Endothelial cell of umbilical vein (primary cell): ENCODE results near the gene IL10RB.

Experiments
- EZH2 ChIP-seq: IDR thresholded peaks from 2 replicates; pipeline ENCODE4 v1.6.1; 2012; ENCODE audit warnings: borderline replicate concordance, low read depth, mild to moderate bottlenecking, moderate library complexity, low read length, inconsistent platforms; ENCODE audit not compliant: severe bottlenecking
- MYC ChIP-seq: IDR thresholded peaks from one replicate; pipeline ENCODE4 v1.6.1; 2011; ENCODE audit warnings: mild to moderate bottlenecking, low read depth, low read length
- POLR2A ChIP-seq: IDR thresholded peaks from 2 replicates; pipeline ENCODE4 v1.6.1; 2012; ENCODE audit warnings: low read depth, mild to moderate bottlenecking, control low read depth, low read length
- POLR2AphosphoS5 ChIP-seq: IDR thresholded peaks from 2 replicates; pipeline ENCODE4 v1.6.1; 2012; ENCODE audit warnings: low read depth, mild to moderate bottlenecking, control low read depth, low read length, moderate library complexity; ENCODE audit not compliant: insufficient read depth
- TF ChIP-seq, protein P1 (sequence below), 2 donors: IDR thresholded peaks; 1 replicate in 1 of 2; 2 replicates in 1 of 2; pipeline ENCODE4 v1.5.1; 2011; ENCODE audit warnings: low read length in 2 of 2, mild to moderate bottlenecking in 2 of 2, moderate library complexity in 2 of 2, control low read depth in 1 of 2, inconsistent platforms in 1 of 2, low read depth in 1 of 2; ENCODE audit not compliant: insufficient read depth in 1 of 2; ENCODE audit errors: extremely low read depth in 1 of 2
- TF ChIP-seq, protein P2 (sequence below): IDR thresholded peaks from 2 replicates; pipeline ENCODE4 v1.6.1; 2011; ENCODE audit not compliant: insufficient read depth, insufficient read length

DNA sequence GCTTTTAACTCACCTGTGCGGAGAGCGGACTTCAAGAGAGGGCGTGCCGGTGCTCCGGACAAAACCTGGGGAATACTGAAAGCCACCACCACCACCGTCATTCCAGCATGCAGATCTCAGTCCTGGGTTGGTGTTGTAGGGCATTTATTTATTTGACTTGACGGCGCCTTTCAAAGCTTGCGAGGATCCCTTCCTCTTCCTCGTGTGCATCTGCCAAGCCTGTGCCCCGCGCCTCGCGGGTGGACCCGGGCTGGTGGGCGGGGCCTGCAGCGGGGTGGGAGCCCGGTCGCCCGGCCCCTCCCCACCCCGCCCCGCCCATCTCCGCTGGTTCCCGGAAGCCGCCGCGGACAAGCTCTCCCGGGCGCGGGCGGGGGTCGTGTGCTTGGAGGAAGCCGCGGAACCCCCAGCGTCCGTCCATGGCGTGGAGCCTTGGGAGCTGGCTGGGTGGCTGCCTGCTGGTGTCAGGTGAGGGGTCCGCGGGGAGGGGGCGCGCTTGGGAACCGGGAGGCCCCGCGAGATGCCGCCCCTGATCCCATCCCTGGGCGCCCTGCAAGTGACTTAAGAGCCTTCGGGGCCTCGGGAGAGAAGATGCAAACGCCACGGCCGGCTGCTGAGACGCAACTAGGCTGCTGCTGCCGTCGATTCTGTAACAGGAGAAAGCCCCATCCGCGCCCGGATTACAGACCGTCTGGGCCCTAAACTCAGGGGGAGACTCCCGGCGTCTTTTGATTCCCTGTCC is at the start of gene IL10RB:
- TF ChIP-seq, protein P1, sequence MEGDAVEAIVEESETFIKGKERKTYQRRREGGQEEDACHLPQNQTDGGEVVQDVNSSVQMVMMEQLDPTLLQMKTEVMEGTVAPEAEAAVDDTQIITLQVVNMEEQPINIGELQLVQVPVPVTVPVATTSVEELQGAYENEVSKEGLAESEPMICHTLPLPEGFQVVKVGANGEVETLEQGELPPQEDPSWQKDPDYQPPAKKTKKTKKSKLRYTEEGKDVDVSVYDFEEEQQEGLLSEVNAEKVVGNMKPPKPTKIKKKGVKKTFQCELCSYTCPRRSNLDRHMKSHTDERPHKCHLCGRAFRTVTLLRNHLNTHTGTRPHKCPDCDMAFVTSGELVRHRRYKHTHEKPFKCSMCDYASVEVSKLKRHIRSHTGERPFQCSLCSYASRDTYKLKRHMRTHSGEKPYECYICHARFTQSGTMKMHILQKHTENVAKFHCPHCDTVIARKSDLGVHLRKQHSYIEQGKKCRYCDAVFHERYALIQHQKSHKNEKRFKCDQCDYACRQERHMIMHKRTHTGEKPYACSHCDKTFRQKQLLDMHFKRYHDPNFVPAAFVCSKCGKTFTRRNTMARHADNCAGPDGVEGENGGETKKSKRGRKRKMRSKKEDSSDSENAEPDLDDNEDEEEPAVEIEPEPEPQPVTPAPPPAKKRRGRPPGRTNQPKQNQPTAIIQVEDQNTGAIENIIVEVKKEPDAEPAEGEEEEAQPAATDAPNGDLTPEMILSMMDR (IDR thresholded peaks at IDR 0.05; ENCODE audit: extremely low read depth in 1 of 2, insufficient read depth in 1 of 2, low read depth in 1 of 2, low read length in 2 of 2), result no peak
- TF ChIP-seq EZH2, result no peak
- TF ChIP-seq POLR2A, result no peak
- no peak for TF ChIP-seq MYC
- TF ChIP-seq, protein P2, sequence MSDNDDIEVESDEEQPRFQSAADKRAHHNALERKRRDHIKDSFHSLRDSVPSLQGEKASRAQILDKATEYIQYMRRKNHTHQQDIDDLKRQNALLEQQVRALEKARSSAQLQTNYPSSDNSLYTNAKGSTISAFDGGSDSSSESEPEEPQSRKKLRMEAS, result no peak
- peak; percentile 67 for TF ChIP-seq POLR2AphosphoS5
